WTC11 (cell line): ENCODE data around the gene LOXL1.

Experiments used
- SOX15 ChIP-seq: fragments of 250-450 bp; sonication (Bioruptor Pico); IDR thresholded peaks from 2 replicates; pipeline ENCODE4 v1.9.0; 2021; ENCODE audit warnings: mild to moderate bottlenecking
- TEAD1 ChIP-seq: sonication (generic); formaldehyde crosslinking; IDR thresholded peaks from 2 replicates; pipeline ENCODE4 v1.8.0; 2022; ENCODE audit warnings: mild to moderate bottlenecking, missing genetic modification reagents
- ZNF121 ChIP-seq: sonication (generic); formaldehyde crosslinking; IDR thresholded peaks from 2 replicates; pipeline ENCODE4 v1.8.0; 2023; ENCODE audit warnings: missing genetic modification reagents
- TF ChIP-seq, protein P1 (sequence below): sonication (generic); formaldehyde crosslinking; conservative IDR thresholded peaks from 2 replicates; pipeline ENCODE4 v1.8.1; 2022; ENCODE audit warnings: mild to moderate bottlenecking, missing genetic modification reagents
- TF ChIP-seq, protein P2 (sequence below): sonication (generic); formaldehyde crosslinking; IDR thresholded peaks from 2 replicates; pipeline ENCODE4 v1.8.0; 2022; ENCODE audit warnings: mild to moderate bottlenecking, missing genetic modification reagents
- TF ChIP-seq, protein P3 (sequence below): sonication (generic); formaldehyde crosslinking; IDR thresholded peaks from 2 replicates; pipeline ENCODE4 v1.8.1; 2023; ENCODE audit warnings: mild to moderate bottlenecking, missing genetic modification reagents, borderline replicate concordance

DNA sequence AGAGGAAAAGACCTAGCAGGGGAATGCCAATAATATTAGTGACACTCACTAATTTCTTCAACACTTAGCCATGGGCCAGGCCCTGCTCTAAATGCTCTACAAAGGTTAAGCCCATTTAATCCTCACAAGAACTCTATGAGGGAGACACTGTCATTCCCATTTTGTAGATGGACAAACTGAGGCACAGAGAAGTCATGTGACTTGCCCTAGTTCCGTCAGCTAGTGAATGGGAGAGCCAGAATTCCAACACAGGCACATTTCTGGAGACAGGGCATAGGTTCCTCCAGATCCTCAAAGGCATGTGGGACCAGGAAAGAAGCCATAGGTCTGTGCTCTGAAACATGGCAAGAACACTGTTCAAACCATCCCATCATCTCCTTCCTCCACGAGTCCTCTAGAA lies 31.5 kb downstream of the LOXL1 start:
- TF ChIP-seq, protein P1, sequence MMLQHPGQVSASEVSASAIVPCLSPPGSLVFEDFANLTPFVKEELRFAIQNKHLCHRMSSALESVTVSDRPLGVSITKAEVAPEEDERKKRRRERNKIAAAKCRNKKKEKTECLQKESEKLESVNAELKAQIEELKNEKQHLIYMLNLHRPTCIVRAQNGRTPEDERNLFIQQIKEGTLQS (CRISPR knock-in tag), result no peak
- no peak for TF ChIP-seq TEAD1 (CRISPR knock-in tag)
- TF ChIP-seq ZNF121 (CRISPR knock-in tag), result no peak
- TF ChIP-seq, protein P2, sequence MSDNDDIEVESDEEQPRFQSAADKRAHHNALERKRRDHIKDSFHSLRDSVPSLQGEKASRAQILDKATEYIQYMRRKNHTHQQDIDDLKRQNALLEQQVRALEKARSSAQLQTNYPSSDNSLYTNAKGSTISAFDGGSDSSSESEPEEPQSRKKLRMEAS (CRISPR knock-in tag), result no peak
- TF ChIP-seq, protein P3, sequence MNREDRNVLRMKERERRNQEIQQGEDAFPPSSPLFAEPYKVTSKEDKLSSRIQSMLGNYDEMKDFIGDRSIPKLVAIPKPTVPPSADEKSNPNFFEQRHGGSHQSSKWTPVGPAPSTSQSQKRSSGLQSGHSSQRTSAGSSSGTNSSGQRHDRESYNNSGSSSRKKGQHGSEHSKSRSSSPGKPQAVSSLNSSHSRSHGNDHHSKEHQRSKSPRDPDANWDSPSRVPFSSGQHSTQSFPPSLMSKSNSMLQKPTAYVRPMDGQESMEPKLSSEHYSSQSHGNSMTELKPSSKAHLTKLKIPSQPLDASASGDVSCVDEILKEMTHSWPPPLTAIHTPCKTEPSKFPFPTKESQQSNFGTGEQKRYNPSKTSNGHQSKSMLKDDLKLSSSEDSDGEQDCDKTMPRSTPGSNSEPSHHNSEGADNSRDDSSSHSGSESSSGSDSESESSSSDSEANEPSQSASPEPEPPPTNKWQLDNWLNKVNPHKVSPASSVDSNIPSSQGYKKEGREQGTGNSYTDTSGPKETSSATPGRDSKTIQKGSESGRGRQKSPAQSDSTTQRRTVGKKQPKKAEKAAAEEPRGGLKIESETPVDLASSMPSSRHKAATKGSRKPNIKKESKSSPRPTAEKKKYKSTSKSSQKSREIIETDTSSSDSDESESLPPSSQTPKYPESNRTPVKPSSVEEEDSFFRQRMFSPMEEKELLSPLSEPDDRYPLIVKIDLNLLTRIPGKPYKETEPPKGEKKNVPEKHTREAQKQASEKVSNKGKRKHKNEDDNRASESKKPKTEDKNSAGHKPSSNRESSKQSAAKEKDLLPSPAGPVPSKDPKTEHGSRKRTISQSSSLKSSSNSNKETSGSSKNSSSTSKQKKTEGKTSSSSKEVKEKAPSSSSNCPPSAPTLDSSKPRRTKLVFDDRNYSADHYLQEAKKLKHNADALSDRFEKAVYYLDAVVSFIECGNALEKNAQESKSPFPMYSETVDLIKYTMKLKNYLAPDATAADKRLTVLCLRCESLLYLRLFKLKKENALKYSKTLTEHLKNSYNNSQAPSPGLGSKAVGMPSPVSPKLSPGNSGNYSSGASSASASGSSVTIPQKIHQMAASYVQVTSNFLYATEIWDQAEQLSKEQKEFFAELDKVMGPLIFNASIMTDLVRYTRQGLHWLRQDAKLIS, result no peak
- TF ChIP-seq SOX15 (CRISPR knock-in tag), result no peak
